ENCODE data around the gene PACSIN2.
"Not testable (repeated sequence)": the region's sequence is repeated elsewhere in the genome, so short reads cannot be mapped to it uniquely, and the experiment has no call there.

Gene PACSIN2

DNA sequence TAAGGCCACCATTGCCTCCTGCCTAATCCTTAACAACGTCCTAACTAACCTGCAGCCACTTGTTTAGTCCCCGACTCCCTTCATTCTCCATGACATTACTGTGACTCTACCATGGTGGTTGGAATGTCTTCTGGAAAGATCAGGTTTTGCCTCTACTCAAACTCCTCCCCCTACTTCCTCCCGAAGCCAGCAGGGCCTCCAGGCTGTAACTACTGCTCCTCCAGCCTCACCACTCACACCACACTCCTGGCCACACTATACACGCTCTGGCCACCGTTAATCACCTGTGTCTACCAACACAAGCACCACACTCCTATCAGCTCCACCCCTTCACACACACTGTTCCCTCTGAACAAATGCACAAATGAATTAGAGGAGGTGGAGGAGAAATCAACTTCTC lies 69.2 kb downstream of the PACSIN2 start:
- DNase-seq (ENCODE audit: low read depth) = no peak

DNA sequence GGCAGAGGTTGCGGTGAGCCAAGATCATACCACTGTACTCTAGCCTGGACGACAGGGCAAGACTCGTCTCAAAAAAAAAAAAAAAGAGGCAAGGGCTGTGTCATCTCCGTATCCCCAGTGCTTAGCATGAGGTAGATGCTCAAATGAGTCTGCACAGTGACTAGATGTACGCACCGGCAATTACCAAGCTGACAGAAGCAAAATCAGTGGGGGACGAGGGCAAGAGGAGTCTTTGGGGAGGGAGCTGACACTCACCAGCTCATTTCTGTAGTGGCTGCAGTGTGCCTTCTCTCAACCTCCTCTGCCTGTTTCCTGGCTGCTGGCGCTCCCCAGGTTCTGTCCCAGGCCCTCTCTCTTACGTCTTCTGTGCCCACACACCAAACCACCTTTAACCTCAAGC lies 69.9 kb downstream of the PACSIN2 start:
- DNase-seq (ENCODE audit: low read depth) = no peak

DNA sequence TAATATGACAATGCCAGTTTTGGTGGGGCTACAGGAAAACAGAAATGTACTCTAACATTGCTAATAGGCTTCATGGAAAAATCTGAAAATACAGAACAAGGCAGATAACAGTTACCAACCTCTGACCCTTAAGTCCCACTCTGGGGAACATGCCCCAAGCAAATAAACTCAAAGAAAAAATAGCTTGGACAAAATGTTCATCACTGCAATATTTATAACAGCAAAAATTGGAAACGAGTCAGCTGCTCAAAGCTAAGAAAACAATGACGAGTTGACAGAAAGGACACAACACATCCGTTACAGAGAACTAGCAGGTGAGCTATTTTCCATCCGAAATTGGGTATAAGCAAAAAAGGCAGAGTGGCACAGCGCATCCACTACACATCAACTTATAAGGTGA lies 70.5 kb downstream of the PACSIN2 start:
- no peak for DNase-seq (ENCODE audit: low read depth)

DNA sequence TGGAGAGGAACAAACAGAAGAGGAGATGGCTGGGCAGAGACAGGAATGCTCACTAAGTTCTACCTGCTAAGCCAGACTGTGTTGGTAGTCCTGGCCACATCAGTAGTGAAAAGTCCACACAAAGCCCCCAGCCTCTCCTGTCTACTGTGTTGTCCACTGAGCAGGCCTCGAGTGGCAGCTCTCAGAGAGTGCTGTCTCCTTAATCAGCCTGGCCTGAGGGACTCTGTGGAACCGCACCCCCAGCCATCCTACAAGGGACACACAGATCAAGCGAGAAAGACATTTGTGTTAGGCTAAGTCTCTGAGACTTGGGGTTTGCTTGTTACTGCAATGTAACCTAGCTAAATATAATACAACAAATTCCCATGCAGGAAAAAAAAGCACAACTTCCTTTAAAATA lies 71.0 kb downstream of the PACSIN2 start:
- no peak for DNase-seq (ENCODE audit: low read depth)

DNA sequence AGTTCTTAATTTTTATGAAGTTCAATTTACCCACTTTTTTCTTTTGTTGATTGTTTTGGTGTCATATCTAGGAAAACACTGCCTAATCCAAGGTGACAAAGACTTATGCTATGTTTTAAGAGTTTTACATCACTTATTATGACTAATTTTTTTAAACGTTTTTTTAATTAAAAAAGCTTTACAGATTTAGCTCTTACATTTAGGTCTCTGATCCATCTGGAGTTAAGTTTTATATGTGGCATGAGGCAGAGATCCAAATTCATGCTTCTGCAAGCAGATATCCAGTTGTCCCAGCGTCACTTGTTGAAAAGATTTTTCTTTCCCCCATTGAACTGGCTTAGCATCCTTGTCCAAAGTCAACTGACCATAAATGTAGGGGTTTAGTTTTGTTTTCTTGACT lies 72.6 kb downstream of the PACSIN2 start:
- no peak for DNase-seq (ENCODE audit: low read depth)

DNA sequence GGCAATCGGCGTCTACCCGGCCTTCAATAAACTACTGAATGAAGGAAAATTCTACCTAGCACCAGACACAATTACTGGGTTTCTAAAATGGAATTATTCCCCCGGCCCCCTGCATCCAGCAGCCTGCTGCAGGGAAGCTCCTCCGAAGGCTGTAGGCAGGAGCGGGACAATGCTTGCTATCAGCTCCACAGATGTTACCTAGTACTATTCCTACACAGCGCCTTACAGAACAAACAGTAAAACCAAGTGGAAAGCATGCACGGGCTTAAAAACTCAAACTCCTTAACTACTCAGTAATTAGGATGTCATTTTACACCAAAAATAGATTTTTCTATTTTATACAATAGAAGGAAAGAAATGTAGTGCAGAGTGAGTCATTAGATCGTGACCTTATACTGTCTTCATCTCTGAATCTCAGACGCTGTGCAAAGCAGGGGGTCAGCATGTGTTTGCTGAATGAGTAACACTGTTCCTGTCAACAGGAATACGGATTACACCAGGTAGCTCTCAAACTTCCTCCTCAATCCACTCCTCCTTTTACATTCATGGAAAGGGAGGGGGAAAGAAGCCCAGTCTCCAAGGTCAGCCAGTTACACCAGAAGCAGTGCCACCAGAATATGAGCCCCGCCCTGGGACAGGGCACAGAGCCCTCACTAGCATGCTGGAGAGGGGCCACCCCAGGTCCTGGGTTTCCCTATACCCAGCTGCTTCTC lies 74.9 kb downstream of the PACSIN2 start:
- DNase-seq (ENCODE audit: low read depth) = no peak

DNA sequence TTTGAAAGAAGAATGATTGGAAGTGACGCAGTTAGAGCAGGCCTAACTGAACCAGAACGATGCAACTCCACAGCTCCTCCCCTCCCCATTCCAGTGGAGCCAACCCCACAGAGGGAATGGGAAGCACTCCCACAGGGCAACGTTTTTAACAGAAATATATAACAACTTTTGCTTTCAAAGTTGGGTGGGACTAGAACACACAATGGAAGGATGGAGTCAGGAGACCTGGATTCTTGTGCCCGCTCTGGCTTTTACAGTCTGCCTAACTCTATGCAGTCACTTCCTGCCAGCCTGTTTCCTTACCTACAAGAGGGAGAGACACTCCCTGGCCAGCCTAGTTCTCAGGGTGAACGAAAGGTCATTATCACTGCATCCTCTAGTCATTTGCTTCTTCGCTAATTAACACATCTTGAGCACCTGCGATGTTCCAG lies 75.5 kb downstream of the PACSIN2 start:
- DNase-seq (ENCODE audit: low read depth) = no peak

DNA sequence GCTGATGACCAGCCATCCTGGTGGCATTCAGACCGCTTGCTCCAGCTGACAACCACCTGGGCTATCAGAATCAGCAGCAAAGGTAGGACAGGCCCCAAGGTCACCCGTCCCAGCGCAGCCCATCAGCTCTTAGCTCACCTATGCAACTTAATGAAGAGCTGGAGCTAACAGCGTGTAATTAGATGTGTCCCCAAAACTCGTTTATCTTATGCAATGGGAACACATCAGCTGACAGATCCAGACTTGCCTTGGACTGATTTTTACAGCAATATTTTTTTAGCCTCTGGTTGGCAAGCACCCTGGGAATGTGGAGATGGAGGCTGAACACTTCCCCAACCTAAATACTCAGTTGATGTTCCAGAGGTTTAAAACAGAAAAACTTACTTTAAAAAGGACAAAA lies 76.0 kb downstream of the PACSIN2 start:
- no peak for DNase-seq (ENCODE audit: low read depth)

DNA sequence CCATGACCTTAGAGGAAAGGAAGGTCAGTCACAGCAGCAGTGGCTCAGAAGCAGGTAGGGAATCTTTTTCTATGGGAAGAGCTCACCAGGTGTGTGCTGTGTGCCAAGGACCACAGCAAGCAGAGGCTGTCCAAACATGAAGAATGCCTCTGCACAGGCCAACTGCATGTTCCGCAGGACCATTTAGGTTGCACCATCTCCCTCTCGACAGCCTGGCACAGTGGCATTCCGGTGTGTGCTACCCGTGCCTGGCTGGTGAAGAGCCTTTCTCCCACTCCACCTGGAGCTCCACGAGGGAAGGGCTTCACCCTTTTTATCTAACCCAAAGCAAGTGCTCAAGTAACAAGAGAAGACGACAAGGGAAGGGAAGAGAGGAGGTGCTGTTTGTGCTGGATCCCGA lies 76.5 kb downstream of the PACSIN2 start:
- no peak for DNase-seq (ENCODE audit: low read depth)

DNA sequence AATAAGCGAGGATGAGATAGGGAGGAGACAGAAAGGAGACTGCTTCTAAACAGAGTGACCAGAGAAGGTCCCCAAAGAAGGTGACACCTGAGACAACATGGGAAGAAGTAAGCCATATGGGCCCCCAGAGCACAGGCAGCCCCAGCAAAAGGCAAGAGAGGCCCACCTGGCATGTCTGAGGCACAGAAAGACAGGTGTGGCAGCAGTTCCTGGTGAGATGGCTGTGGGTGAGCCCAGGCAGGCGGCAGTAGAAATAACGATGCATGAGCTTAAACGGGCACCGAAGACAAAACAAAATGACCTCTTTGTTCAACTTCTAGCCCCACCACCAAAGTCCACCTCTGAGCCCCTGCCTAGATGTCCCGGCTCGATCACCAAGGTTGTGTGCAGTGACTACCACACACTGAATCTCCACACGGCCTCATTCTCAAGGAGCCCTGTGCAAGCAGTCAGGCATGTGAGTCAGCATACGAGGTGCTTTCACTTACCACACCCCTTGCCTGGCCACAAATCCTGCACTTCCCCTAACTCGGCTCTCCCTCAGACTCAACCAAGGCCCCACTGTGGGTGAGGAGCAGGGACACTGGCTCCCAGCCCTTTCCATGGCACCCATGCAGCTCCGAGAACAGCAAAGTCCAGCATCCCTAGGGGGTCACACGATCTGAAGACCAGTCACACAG lies 77.6 kb downstream of the PACSIN2 start:
- DNase-seq (ENCODE audit: low read depth) = no peak

DNA sequence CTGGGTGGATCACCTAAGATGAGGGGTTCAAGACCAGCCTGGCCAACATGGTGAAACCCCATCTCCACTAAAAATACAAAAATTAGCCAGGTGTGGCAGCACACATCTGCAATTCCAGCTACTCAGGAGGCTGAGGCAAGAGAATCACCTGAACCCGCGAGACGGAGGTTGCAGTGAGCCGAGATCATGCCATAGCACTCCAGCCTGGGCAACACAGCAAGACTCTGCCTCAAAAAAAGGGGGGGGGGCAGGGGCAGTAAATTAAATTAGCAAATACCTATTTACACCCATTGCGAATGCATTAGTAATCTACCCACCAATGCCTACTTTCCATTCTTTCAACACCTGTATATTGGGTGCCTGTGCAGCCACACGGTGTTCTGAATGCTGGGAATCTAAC lies 78.3 kb downstream of the PACSIN2 start:
- not testable (repeated sequence) for DNase-seq (ENCODE audit: low read depth)

DNA sequence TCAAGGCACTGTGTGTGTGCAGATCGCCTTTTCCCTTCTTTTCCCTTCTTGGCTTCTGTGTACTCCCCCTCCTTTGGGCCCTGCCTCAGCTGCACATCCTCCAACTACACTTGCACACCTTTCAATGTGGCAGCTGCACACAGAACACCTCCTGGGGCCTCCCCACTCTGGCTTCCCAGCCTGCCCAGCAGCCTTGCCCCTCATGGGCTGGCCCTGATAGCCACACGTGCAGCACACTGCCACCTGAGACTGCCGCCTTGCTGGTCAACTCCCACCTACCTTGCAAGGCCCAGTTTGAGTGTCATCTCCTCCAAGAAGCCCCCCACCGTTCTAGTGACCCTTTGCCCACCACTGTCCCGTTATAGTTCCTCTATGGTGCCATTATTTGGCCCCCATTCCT lies 80.6 kb downstream of the PACSIN2 start:
- no peak for DNase-seq (ENCODE audit: low read depth)

DNA sequence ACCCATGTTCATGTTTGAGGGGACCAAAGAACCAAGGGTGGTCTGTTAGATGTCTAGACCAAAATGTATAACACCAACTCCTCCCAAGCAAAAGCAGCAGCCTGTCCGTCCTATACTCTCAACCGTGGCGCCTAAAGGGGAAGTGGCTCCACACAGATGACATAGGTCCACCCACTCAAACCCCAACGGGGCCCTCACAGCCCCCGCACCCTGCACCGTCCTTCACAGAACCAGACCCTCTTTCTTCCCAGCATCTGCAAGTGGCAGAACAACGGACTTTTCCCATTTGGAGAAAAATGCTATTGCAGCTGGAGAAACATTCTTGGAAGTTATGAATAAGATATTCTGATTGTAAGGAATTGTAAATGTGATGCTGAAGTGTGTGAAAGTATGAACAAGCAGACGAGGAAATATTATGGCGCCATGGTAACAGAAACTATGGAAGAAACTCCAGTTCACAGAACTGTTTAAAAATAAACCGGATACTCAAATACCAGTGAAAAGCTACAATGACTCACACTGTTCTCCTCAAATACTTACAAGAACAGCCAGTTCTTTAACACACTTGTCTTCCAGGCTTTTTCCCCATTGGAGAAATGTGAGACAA lies 81.4 kb downstream of the PACSIN2 start:
- DNase-seq (ENCODE audit: low read depth) = no peak

DNA sequence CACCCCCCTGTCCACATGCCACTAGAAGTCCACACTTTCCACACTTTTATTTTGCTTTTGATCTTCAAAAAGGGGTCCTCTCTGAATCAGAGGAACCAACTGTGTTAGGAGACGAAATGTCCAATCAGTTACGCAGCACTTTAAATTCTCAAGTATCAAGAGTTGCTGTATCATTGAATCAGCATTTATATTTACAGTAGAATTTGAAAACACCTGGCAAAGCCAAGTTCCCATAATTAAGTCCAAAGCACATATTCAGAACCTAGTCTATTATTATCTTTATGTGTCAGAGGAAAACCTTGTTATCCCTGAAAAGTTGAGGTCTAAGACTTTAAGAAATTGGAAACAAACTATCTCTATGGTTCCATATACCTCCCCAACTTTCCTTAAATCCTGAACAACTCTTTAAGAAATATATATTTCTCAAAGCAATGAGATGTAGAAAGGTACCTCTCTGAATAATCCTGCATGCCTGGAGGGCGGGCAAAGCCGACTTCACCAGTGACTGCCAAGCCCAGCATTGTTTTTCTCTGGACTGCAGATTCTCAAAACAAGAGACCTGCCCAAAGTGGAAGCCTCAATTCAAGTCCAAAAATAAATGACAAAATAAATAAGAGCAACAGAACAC lies 82.0 kb downstream of the PACSIN2 start:
- DNase-seq (ENCODE audit: low read depth) = no peak

DNA sequence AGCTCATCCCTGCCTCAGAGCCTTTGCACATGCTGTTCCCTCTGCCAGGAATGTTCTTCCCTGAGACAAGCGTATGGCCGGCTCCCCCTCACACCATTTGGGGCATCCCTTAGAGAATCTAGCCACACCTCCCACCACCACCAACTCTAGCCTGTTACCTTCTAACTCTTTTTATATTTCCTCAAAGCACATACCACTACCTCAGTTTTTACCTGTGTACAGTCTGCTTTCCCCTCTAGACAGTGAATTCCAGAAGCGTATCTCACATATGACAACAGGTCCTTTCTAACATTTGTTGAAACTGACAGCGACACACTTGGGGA lies 82.8 kb downstream of the PACSIN2 start:
- no peak for DNase-seq (ENCODE audit: low read depth)

DNA sequence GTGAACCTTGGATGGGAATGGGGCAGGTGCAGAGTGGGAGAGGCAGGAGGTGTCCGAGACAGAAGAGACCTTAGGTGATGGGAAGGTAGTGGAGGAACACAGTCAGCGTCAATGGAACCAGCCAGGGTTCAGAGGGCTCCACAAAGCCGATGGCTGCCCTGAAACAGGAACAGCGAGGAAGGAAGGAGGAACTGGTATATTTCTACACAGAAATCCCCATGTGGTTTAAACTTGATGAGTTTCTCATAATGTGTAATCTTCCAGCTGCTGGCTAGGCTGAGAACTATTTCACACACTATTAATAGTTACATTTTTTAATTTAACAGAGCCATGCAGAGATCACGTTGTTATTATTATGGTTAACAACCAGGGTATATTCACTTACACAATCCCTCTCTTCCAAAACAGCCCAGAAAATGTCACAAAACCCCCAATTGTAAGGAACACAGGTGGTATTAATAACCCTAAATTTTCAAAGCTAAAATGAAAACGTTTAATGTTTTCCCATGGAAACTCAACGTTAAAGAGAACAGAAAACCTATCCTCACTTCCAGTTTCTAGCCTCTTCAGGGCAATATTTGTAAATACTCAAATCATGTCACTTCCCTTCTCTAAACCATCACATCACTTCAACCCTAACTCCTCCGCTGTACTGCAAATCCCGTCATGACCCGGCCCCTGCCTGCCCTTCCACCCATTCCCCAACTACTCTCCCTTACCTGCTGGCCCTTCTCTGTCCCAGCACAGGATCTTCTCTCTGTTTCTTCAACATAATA lies 83.3 kb downstream of the PACSIN2 start:
- DNase-seq (ENCODE audit: low read depth) = no peak

DNA sequence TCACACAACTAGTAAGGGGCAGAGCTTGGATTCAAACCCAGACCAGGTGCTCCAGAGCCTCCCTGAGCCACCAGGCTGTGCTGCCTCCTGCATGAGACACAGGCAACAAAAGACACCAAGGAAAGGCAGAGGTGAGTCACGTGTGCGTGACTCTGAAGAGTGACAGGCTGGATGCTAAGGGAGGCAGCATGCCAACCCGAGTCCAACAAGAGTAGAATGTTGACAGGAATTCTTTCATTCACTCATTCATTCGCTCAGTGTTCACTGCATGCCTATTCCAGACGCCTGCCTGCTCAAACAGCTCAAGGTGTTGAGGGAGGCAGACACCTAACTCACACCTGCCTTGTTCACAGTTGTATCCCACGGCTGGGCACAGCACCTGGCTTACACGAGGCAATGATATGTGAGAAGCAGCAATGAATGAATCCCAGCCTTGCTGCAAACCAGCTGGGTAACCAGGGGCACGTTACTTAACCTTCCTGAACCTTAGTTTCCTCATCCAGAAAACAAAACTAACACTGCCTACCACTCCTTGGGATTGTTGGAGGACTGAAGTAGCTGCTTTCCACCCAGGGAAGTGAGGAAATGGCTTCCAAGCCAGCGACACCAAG lies 84.0 kb downstream of the PACSIN2 start:
- no peak for DNase-seq (ENCODE audit: low read depth)

DNA sequence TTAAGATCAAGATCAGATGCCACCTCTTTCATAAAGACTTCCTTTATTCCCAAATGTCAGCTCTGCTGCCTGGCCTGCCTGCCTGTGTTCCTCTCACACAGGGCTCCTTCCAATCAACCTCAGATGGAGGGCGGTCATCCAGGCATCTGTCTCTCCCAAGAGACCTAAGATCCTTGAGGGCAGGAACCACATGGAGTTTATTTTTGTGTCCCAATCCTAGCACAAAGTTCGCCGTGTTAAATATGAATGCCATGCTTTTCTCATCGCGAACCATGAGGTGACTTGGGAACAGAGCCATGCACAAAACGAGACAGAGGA lies 85.2 kb downstream of the PACSIN2 start:
- DNase-seq (ENCODE audit: low read depth) = no peak

DNA sequence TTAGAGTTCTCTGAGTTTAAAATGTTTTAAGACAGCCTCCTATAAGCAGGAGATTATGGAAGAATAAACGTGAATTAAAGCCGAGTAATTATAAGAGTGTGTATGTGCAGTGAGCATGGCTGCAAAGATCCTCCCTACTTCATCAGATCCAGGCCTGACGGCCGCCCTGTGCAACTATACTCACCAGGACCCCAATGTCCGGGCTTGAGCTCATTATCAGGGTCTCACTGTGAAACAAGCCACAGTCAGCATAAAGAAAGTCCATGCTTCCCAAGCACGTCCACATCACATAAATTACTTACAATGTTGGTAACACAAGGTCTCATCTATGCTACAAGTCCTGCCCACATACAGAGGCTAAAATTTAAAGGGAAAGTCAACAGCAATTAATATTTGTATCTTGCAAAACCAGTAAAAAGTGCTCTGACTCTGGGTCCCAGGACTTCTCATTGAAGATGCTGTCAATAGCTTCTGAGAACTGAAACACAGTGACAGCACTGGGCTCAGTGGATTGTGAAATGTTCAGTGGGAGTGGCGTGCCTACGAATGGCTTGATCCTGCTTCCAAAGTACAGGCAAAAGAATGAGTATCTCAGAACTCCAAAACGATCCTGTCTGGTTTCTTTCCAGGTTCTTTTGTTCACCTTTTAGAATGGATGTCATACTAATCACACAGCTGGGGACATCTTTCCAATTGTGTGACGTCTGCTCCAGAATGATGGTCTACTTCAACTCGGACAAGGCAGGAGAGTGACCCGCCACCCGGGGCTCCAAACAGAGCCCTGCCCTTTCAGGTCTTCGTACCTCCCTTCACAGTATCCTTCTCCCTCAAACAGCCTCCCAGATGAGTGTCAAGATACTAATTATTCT lies 85.7 kb downstream of the PACSIN2 start:
- no peak for DNase-seq (ENCODE audit: low read depth)

DNA sequence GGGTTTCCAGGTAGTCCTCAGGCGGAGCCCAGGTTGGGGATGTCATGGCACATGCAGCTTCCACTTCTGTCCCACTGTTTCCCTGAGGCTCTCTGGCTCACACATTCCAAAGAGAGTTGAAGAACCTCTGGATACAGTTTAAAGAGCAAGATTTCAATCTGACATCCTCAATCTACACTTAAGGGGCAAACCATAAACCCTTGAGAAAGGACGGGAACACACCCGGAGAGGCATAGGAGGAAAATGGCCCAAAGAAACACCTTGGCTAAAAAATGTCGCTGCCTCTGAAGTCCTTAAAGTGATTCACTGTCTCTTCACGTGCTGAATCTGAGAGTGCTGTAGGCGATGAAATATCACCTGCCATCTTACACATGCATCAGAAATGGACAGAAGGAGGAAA lies 87.0 kb downstream of the PACSIN2 start:
- DNase-seq (ENCODE audit: low read depth) = no peak

DNA sequence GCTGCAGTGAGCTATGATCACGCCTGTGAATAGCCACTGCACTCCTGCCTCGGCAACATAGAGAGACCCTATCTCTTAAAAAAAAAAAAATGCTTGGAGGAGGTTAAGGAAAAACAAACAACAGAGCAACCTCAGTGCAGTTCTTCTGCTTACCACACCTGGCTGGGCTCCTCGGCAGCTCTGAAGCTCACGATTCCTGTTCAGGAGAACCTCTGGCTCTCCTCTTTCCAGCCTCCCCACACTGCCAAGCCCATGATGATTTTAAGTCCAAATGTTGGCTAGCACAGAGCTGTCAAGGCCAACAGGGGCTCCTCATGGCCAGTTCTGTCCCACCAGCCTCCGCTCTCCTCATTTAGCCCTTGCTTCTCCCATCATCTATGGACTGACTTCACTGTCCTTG lies 88.2 kb downstream of the PACSIN2 start:
- DNase-seq (ENCODE audit: low read depth) = no peak
